CD4-positive, alpha-beta T cell treated with Interleukin-4 for 4 hours (primary cell): ENCODE measurements around the gene SEMA4A.
"Not testable (repeated sequence)": the region's sequence is repeated elsewhere in the genome, so short reads cannot be mapped to it uniquely, and the experiment has no call there.

Source experiments
- DNase-seq: peaks from one replicate; pipeline ENCODE4 v3.0.0-alpha.2; 2020

SEMA4A gene

GRCh38 chr1:156162430-156163037 is 9.1 kb downstream of the SEMA4A start:
- no peak for DNase-seq

- DNase-seq: no peak
Observed at GRCh38 chr1:156163712-156164111, 10.3 kb downstream of the SEMA4A start.

GRCh38 chr1:156164125-156164831 is 10.9 kb downstream of the SEMA4A start:
- no peak for DNase-seq

- DNase-seq: no peak
Observed at GRCh38 chr1:156165083-156165482, 11.7 kb downstream of the SEMA4A start.

- DNase-seq: no peak
Observed at GRCh38 chr1:156167536-156167935, 14.2 kb downstream of the SEMA4A start.

- DNase-seq: no peak
Observed at GRCh38 chr1:156172696-156173470, 19.5 kb downstream of the SEMA4A start.

- no peak for DNase-seq
Observed at GRCh38 chr1:156176610-156177210, 23.3 kb downstream of the SEMA4A start.

GRCh38 chr1:156177919-156178654 is 24.7 kb downstream of the SEMA4A start:
- no peak for DNase-seq

GRCh38 chr1:156180471-156180870 is 27.1 kb downstream of the SEMA4A start:
- no peak for DNase-seq

- not testable (repeated sequence) for DNase-seq
Observed at GRCh38 chr1:156181391-156181924, 28.1 kb downstream of the SEMA4A start.

- DNase-seq: not testable (repeated sequence)
Observed at GRCh38 chr1:156182010-156182779, 28.8 kb downstream of the SEMA4A start.

- not testable (repeated sequence) for DNase-seq
Observed at GRCh38 chr1:156186347-156187177, 33.2 kb downstream of the SEMA4A start.

- DNase-seq: not testable (repeated sequence)
Observed at GRCh38 chr1:156190265-156190664, 36.9 kb downstream of the SEMA4A start.

- DNase-seq: no peak
Observed at GRCh38 chr1:156191292-156191964, 38.0 kb downstream of the SEMA4A start.

- no peak for DNase-seq
Observed at GRCh38 chr1:156193208-156193487, 39.8 kb downstream of the SEMA4A start.

GRCh38 chr1:156193488-156194299 is 40.3 kb downstream of the SEMA4A start, which contains the start of gene SLC25A44:
TSS of gene SLC25A44 (plus strand) at chr1:156194104. CDS start at chr1:156199848, 5,744 bp downstream.
- DNase-seq: peak; percentile 98

- DNase-seq: no peak
Observed at GRCh38 chr1:156194300-156194652, 40.9 kb downstream of the SEMA4A start.

- DNase-seq: no peak
Observed at GRCh38 chr1:156195853-156196252, 42.5 kb downstream of the SEMA4A start.

- DNase-seq: no peak
Observed at GRCh38 chr1:156196445-156196844, 43.1 kb downstream of the SEMA4A start.
